HG02610 (cell line): ENCODE data around the gene DENND4A.
"Not testable (repeated sequence)": the region's sequence is repeated elsewhere in the genome, so short reads cannot be mapped to it uniquely, and the experiment has no call there.

Source experiments
- ATAC-seq: cut with Tn5 transposase; IDR thresholded peaks from one replicate; pipeline ENCODE4 v1.9.1; 2021; ENCODE audit warnings: mild to moderate bottlenecking, moderate library complexity; ENCODE audit not compliant: unreplicated experiment

Gene DENND4A

GRCh38 chr15:65819563-65819960, 27.5 kb upstream of the DENND4A start:
- no peak for ATAC-seq

GRCh38 chr15:65818927-65819562, 27.0 kb upstream of the DENND4A start:
- ATAC-seq, result peak; percentile 65

GRCh38 chr15:65816441-65816840, 24.3 kb upstream of the DENND4A start:
- ATAC-seq, result no peak

GRCh38 chr15:65816008-65816407, 23.9 kb upstream of the DENND4A start:
- not testable (repeated sequence) for ATAC-seq

- not testable (repeated sequence) for ATAC-seq
Observed at GRCh38 chr15:65814271-65814670, 22.2 kb upstream of the DENND4A start.

GRCh38 chr15:65812916-65813315, 20.8 kb upstream of the DENND4A start:
- ATAC-seq, result no peak

GRCh38 chr15:65812467-65812866, 20.4 kb upstream of the DENND4A start:
- no peak for ATAC-seq

- ATAC-seq, result no peak
Observed at GRCh38 chr15:65811835-65812234, 19.7 kb upstream of the DENND4A start.

- not testable (repeated sequence) for ATAC-seq
Observed at GRCh38 chr15:65811011-65811733, 19.1 kb upstream of the DENND4A start.

- ATAC-seq, result no peak
Observed at GRCh38 chr15:65806397-65806796, 14.3 kb upstream of the DENND4A start.

GRCh38 chr15:65805019-65805745, 13.1 kb upstream of the DENND4A start:
- no peak for ATAC-seq

- no peak for ATAC-seq
Observed at GRCh38 chr15:65804252-65804931, 12.3 kb upstream of the DENND4A start.

GRCh38 chr15:65801229-65801805, 9.2 kb upstream of the DENND4A start:
- ATAC-seq, result no peak

GRCh38 chr15:65796610-65797078, 4.6 kb upstream of the DENND4A start:
- no peak for ATAC-seq

- no peak for ATAC-seq
Observed at GRCh38 chr15:65795663-65796216, 3.6 kb upstream of the DENND4A start.

- no peak for ATAC-seq
Observed at GRCh38 chr15:65793818-65794104, 1.7 kb upstream of the DENND4A start.

- ATAC-seq, result no peak
Observed at GRCh38 chr15:65792988-65793817, 1.1 kb upstream of the DENND4A start.

GRCh38 chr15:65791335-65792137, 557 bp downstream of the DENND4A start:
- no peak for ATAC-seq

GRCh38 chr15:65790694-65791334, 1.3 kb downstream of the DENND4A start:
- ATAC-seq, result no peak
